ENCODE data around the gene ERC1.

Gene ERC1

DNA sequence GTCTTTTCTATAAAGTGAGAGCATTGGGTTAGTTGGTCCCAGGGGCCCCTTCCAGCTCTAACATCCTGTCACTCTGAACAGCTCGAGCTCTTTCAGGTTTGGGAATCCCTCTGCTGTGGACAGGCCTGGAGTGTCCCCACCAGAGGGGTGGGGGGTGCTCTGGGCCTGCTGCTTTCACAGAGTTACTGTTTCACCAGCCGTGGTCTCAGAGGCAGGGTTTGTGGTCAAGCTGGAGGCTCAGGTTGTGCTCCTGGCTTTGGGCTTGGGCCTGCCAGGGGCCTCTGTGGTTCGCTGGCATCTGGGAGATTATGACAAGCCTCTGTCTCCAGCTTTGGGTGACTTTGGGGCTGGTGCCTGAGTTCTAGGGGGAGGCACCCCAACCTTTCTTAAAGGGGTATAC, 543.7 kb downstream of the ERC1 start:
- no peak overlapping the region for H3K27ac ChIP-seq
- DNase-seq (ENCODE audit: low read depth, low spot score), result no peak

DNA sequence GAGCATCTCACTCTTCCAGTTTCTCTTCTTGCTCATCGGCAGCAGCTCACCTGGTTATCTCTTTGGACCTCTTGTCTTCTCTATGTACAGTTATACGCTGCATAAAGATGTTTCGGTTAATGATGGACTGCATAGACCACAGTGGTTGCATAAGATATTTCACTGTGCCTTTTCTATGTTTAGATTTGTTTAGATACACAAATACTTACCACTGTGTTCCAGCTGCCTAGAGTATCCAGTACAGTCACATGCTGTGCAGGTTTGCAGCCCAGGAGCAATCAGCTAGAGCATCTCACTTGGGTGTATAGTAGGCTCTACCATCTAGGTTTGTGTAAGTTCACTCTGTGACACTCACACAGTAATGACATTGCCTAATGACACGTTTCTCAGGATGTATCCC, 545.8 kb downstream of the ERC1 start:
- H3K27ac ChIP-seq, result no peak overlapping the region
- no peak for DNase-seq (ENCODE audit: low read depth, low spot score)

DNA sequence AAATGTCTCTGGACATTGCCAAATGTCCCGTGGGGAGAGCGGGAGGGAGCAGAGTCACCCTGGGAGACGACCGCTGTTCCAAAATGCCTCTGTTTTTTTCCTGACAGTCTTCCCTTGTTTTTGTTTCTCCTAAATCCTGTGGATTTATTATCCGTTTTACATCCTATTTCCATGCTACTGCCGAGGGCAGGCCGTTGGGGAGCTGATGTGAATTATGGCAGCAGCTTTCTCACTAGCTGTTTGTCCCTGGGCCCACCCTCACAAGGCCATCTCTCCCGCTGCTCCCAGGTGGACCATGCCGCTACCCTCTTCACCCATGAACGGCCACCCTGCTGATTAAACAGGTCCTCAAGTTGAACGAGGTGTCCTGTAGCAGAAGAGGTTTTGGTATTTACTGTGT, 548.1 kb downstream of the ERC1 start:
- DNase-seq (ENCODE audit: low read depth, low spot score), result no peak
- H3K27ac ChIP-seq, result no peak overlapping the region

DNA sequence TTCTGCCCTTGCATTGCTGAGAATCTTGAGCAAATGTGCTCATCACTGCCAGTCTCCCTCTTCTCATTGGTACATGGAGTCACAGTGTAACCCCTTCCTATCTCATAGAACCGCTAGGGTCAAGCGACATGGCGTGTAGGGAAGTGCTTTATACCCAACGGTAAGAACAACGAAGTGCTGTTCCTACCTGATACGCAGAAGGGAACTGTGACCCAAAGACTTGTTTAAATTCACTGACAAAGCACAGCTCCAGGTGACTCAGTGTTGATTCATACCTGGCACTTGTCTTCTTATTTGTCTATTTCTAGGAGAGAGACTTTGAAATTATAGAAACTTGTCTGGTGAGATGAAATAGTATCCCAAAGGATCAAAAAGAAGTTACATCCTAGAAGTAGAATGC, 549.7 kb downstream of the ERC1 start:
- DNase-seq (ENCODE audit: low read depth, low spot score), result peak; percentile 66
- no peak overlapping the region for H3K27ac ChIP-seq

DNA sequence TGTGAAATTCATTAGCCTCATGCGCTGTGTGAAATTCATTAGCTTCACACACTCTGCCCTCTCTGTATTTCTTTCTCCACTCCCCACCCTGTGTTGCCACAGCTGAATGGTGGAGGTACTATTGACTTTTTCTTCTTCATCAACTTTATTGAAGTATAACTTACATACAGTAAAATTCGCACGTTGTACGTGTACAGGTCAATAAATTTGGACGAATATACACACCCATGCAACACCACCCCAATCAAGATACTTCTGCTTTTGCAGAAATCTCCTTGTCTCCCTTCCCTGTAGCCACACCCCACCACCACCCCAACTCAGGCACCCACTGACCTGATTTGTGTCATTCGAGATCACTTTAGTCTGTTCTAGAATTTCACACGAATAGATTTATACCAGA, 551.6 kb downstream of the ERC1 start:
- no peak for DNase-seq (ENCODE audit: low read depth, low spot score)
- no peak overlapping the region for H3K27ac ChIP-seq

DNA sequence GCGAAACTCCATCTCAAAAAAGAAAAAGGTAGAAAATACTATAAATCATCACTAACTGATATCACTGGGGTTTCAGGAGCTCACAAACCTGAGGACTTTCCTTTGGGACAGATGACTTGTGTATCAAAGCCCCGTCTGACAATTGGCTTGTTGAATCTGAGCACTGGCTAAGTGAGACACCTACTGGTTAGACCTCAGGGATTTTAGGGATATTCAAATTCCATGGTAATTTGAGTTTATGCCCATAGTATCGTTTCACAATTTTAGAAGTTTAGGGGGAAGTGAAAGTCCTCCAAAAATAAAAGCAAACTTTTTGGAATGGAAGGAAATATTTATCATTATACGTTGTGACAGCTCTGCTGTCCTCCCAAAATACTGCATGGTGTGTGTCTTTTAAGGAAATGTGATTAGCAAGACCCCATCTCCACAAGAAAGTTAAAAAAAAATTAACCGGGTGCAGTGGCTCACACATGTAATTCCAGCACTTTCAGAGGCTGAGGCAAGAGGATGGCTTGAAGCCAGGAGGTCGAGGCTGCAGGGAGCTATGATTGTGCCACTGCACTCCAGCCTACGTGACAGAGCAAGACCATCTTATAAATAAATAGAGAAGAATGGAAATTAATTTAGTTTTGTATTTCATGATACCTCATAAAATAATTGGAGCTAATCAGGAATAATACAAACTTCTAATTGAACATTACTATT, 554.1 kb downstream of the ERC1 start:
- H3K27ac ChIP-seq, result no peak overlapping the region
- DNase-seq (ENCODE audit: low read depth, low spot score), result no peak

Data from epithelial cell of prostate (primary cell).